H1 (cell line): ENCODE measurements around the gene SPSB1. TPM values are rescaled to one million over a fixed set of nuclear protein-coding genes. Genes with fewer than 3 reads are reported as not detected.

ENCODE experiments used
- CTCF ChIP-seq, 3 experiments: IDR thresholded peaks; 1 replicate in 2 of 3; 2 replicates in 1 of 3; pipeline versions ENCODE4 v1.5.1 to v1.6.1; 2011; ENCODE audit warnings: low read length in 3 of 3, mild to moderate bottlenecking in 3 of 3, inconsistent platforms in 2 of 3, low read depth in 1 of 3, moderate library complexity in 1 of 3; ENCODE audit not compliant: insufficient read depth in 1 of 3; ENCODE audit errors: control extremely low read depth in 1 of 3
- SP1 ChIP-seq: IDR thresholded peaks from 2 replicates; pipeline ENCODE4 v1.6.1; 2011; ENCODE audit warnings: low read depth, low read length
- polyA plus RNA-seq, 7 experiments: library from polyadenylated mRNA; depleted of rRNA in 3 of 7; stranded (reverse) in 5 of 7; unstranded in 2 of 7; fragments of >200 nt in 5 of 7; fragments of 200-250 nt in 2 of 7; gene quantifications; 1 replicate in 5 of 7; 2 replicates in 1 of 7; 4 replicates in 1 of 7; pipeline versions ENCODE4 v1.2.1 to v1.2.3, GENCODE V29; 2011 to 2013; ENCODE audit warnings: missing spikeins in 2 of 7, mixed read lengths in 2 of 7
- total RNA-seq: library from RNA; stranded (reverse); fragmentation: NEBNext Ultra II Directional; extraction: Animal tissue kit (Norgen Biotek cat#: 25700); gene quantifications from 2 replicates; pipeline ENCODE4 v1.2.1, GENCODE V29; 2021

Gene SPSB1
- total and polyA plus RNA-seq, 2 of the 8 experiments (the other 6 are each of a cell fraction or from before 2014, with no cell fraction given): 5.3 to 6.4 TPM

- TF ChIP-seq CTCF (IDR thresholded peaks at IDR 0.05; ENCODE audit: control extremely low read depth in 1 of 3, insufficient read depth in 1 of 3, low read depth in 1 of 3, low read length in 3 of 3): no peak
- no peak for TF ChIP-seq SP1
- TF ChIP-seq, all 59 proteins: peak for 0
These were observed 31.8 kb downstream of the SPSB1 start (continued) for GRCh38 chr1:9324246-9325096.
